GM19240 (cell line): ENCODE measurements around the gene CA5B.
A peak's percentile ranks its signal among the peaks of the same experiment; 100 is the strongest.
"Not testable (repeated sequence)": the region's sequence is repeated elsewhere in the genome, so short reads cannot be mapped to it uniquely, and the experiment has no call there.

Experiments used
- DNase-seq: peaks from one replicate; pipeline ENCODE4 v3.0.0; 2011; ENCODE audit warnings: low spot score; ENCODE audit not compliant: insufficient read length

CA5B gene

GRCh38 chrX:15748841-15749240 is 10.8 kb downstream of the CA5B start:
- DNase-seq: no peak

DNA sequence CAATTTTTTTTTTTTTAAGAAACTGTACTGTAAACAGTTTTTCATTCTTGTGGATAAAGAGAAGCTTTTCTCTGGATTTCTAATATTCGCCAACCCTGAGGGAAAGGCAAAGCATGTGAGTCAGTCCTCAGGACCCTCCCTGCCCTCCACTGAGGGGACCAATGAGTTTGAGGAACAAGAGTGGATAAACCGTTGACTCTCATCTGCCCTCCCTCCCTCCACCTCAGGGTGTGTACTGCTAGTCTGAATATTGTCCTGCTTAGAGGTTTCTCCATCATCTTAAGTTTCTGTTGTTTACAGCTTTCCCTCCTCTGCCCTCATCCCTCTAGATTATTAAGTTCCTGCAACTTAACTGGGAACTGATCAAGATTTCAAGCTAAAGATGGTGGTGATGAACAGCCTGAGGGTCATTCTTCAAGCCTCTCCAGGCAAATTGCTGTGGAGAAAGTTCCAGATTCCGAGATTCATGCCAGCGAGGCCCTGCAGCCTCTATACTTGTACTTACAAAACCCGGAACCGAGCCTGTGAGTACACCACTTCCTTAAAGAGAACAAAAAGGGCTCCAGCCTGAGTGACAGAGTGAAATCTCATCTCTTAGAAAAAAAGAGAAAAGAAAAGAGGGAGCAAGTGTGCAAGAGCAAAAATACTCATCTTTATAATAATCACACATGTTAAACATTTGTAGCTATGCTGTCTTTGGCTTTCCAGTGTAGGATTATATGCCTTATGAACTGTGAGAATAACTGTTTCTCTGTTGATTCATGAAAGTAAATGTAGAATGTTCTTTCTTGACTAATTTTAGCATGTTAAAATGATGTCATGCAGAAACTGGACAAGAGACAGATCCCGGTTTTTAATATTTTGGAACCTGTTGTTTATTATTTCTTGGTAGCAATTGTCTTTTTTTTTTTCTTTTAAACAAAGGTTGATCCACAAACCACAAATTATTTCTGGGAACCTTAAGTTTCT is 11.9 kb downstream of the CA5B start:
- peak; percentile 8 for DNase-seq

DNA sequence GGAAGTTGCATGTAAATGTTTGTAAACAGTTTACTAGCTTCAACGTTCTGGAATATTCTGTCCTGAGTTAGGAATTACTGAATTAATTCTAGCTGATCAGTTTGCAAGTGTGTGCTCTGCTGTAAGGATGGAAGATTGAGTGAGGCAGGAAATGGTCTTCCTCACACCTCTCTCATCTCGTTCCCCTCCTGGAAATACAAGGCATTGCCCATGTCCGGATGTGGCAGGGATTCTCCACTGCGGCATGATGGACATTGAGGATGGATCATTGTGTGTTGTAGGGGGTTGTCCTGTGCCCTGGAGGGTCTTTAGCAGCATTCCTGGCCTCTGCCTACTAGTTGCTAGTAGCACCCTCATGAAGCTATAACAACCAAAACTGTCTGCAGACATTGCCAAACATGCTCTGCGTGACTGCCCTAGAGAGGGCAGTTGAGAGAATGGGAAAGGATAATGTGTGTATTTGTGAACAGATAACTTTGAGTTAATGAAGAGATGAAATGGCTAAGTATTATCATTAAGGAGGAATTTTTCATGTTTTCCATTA is 12.6 kb downstream of the CA5B start:
- no peak for DNase-seq

DNA sequence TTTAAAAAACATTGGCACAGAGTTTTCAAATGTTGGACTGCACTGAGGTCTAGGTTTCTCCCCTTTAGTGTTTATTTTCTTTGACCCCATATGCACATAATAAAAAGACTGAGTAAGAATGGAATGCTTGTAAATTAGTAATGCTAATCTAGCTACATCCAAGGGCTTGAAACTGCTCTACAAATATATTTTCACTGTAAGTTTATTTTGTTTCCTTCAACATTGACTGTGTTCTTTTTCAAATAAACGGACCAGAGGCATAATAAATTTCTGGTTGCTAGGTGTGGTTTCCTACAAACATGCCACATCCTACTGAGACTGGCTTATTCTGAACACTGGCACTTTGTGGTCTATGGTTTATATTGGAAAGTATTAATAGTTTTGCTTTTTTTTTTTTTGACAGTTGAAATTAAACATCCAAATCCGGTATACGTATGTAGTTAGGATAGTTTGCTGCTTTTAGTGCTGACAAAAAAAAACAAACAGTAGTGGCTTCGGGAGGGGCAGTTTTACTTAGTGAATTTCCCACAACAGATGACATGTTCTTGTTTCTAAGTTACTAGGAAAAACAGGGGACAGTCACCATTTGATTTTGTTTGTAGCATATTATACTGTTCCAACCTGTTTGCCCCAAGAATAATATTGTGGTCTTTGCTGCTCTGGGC is 13.2 kb downstream of the CA5B start:
- DNase-seq: no peak

- no peak for DNase-seq
Measured at GRCh38 chrX:15755091-15755490, 17.0 kb downstream of the CA5B start.

GRCh38 chrX:15758140-15758539 is 20.1 kb downstream of the CA5B start:
- DNase-seq: no peak

DNA sequence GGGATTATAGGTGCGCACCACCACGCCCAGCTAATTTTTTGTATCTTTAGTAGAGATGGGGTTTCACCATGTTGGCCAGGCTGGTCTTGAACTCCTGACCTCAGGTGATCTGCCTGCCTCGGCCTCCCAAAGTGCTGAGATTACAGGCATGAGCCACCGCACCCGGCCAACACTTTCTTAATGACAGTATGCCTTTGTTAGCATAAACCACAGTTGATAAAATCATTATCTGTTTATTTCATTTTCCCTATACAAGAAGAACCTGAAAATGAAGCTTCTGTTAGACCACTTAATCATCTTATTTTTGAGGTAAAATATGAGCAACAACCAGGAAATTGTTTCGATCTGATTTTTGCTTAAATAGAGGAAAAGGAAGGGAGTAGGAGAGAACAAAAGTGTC is 21.8 kb downstream of the CA5B start:
- not testable (repeated sequence) for DNase-seq

- peak; percentile 41 for DNase-seq
Measured at GRCh38 chrX:15761564-15762191, 23.6 kb downstream of the CA5B start.

DNA sequence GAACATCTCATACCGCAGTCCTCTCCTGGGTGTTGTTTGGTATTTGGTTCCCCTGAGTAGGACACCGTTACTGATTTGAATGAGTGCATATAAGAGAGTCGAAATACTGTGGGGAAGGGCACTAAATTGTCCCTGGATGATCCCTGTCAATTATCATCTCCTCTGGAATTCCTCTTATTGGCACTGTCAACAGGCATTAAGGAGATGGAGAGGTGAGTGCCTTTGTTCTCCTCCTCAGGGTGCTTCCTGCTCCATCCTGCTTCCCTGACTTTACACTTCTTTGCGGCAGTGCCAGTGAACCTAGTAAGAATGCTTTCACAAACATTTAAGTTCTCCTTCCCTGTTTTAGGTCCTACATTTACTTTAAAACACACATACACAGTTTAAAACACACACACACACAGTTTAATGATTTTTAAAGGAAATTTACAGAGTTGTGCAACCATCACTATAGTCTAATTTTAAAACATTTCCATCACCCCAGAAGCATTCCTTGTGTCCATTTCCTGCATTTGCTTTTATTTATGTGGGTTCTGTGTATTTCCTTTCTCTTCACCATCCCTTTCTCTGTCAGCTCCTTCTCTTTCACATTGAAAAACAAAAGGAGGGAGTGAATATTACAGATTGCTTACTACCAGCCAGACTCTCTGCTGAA is 31.4 kb downstream of the CA5B start:
- DNase-seq: no peak

- no peak for DNase-seq
Measured at GRCh38 chrX:15781961-15782699, 44.1 kb downstream of the CA5B start.

- DNase-seq: no peak
Measured at GRCh38 chrX:15785176-15785750, 47.2 kb downstream of the CA5B start.

DNA sequence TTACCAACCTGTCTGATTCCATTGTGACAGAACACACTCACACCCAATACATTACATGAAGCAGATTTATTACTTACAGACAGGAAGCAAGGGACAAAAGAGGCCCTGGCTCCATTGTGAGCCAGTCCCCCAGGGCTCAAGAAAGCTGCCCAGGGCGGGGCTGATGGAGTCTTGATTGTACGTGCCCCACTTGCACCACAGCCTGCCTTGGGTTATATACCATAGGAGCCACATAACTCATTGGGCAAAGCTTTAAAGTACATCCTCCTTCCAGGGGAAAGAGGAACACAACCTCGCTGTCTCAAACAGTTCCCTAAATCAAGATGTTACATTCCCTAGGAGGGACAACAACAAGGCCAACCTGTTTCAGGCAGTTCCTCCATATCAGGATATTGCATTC is 48.8 kb downstream of the CA5B start:
- no peak for DNase-seq

DNA sequence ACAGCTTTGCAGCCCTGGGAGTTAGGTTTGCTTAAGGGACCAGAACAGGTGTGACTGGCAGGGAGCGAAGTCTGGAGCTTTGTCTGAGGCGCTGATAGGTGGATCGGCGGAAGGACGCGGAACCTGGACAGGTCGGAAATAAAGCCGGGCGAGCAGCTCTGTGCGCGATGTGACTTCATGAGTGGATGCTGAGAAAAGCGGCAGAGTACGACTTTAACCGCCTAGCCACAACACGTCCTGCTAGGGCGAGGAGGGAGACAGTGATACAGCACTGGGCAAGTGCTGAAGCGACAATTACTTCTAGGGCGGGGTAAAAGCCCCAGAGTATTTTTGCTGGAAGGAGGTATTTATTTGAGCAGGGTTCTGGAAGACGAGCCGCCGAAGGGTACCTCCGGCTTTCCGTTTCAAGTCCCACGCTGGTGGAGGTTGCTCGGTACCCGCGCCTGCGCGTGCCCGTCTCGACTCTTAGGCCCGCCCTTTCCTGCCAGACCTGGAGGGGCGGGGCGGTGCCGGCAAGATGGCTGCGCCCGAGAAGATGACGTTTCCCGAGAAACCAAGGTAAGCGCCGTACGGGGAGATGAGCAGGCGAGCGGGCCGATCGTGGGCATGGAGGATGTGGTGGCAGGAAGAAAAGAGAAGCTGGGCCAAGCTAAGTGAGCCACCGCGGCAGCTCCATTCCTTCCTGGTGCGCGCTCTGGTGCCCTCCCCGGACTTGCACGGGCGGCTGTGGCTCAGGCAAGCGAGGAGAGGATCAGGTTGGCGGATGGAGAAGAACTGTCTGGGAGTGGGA is 52.1 kb downstream of the CA5B start, which contains the start of gene ZRSR2:
Gene ZRSR2, plus strand, starts transcription at position 506 of the 790 bp plus-strand sequence. Its CDS starts 12 bp downstream, at position 518.
- peak; percentile 82 for DNase-seq

DNA sequence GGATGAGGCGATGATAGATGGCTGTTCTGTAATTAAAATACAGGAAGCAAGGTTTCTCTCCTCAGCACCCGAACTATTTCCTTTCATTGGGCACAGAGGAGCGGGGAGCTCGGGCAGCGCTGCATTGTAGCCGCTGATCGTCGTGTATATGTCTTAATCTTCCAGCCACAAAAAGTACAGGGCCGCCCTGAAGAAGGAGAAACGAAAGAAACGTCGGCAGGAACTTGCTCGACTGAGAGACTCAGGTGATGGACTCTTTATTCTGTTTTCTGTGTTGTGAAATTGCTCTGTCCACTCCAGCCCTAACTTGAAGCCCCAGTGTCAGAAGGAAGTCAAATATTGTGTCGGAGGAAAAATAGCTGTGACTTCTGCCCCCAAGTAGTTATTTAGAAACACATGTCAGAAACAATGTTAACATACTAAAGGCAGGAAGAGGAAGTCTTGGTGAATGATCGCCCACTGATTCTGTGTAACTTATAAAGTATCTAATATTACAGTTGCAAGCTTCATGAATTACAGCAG is 52.8 kb downstream of the CA5B start:
- DNase-seq: no peak

GRCh38 chrX:15797707-15798106 is 59.6 kb downstream of the CA5B start:
- no peak for DNase-seq

DNA sequence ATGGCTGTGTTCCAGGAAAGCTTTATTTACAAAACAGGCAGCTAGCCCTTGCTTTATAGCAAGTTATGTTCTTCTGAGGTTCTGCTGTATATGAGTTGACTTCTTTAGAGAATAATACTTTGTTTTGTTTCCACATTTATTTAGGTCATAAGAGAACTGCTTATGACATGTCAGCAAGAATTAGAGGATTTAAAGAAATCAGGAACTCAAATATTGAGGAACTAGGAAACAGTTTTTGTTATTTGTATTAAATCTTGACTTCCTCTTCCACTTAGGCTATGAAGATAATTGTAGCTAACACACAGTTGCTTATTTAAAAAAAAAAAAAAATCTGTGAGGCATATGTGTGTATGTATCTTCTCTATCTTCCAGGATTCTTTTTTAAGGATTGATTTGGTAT is 66.5 kb downstream of the CA5B start:
- no peak for DNase-seq

GRCh38 chrX:15808254-15808653 is 70.2 kb downstream of the CA5B start:
- no peak for DNase-seq

- no peak for DNase-seq
Measured at GRCh38 chrX:15812192-15812938, 74.3 kb downstream of the CA5B start.
